GM08714 (cell line): Measurements from ENCODE around the gene IRX1.

Experiments
- H3K4me3 ChIP-seq: fragments of 200-500 bp; sonication (Bioruptor generic); 2 replicates; pipeline ENCODE4 v1.5.1; 2014; ENCODE audit warnings: mild to moderate bottlenecking, low read length, inconsistent platforms
- ZNF274 ChIP-seq: IDR thresholded peaks from 2 replicates; pipeline ENCODE4 v1.6.1; 2012; ENCODE audit warnings: mild to moderate bottlenecking, low read depth, low read length

Gene IRX1

DNA sequence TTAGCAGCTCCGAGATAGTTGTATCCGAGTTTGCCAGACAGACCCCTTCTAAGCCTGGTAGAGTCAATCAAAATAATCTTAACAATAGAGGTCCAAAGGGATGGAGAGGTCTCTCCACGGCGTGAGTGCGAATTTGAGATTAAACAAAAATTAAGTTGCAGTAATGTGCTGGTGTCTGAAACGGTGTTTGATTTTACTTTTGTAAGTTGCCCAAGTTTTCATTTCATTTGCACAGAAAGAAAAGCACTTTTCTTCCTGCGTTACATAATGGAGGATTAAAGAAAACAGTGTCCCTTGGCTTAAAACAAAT lies 1.2 kb downstream of the IRX1 start:
- no peak overlapping the region for H3K4me3 ChIP-seq
- TF ChIP-seq ZNF274, result no peak

DNA sequence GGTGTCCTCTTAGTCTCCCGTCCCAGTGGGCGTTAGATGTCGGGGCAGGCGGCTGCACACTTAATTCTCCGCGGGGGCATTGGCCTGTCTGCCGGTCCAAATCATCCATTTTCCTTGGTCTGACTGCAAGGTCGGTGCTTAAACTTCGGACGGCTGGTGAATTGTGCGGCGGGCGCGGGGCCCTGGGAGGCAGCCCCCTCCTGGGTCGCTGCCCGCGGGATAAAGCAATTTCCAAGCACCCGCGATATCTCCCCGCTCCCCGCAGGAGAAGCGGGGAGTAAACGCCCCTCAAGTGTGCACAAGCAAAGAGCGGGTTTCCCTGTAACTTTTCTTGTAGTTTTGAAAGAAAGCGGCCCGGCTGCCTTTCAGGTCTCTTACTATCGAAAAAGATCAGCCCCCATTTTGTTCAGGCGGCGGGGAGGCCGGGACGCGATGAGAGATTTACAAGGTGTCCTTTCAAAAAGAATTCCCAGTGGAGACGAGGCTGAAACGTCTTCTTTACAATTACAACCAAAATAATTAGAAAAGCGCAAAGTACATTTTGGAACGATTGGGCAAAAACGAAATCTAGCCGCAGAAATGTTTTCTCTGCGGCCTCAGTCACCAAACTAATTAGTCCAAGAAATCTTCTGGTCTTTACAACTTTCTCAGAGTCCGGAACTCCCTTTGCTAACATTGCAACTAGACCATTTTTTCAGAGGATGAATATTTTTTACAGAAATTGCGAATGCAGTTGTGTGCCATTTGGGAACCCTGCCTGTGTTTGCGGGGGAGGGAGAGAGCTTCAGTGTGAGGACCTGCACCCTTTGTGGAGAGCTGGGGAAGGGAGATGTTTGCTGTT lies 1.8 kb downstream of the IRX1 start:
- no peak overlapping the region for H3K4me3 ChIP-seq
- no peak for TF ChIP-seq ZNF274

DNA sequence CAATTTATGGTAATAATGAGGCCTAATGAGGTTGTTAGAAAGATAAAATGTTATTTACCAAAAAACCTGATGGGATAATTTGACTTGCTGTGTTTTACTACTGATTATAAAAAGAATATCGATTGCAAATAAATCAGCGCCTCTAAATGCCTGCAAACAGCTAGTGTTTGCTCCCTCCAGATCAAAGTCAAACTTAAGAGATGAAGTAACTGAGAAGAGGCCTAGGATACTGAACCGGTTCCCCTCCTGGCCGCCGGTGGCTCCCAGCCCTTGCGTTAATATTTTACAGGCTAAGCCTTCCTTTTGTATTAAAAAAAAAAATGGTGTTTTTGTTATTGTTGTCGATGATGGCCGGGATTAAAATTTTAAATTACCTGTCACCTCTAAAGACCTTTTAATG lies 2.6 kb downstream of the IRX1 start:
- no peak overlapping the region for H3K4me3 ChIP-seq
- no peak for TF ChIP-seq ZNF274

DNA sequence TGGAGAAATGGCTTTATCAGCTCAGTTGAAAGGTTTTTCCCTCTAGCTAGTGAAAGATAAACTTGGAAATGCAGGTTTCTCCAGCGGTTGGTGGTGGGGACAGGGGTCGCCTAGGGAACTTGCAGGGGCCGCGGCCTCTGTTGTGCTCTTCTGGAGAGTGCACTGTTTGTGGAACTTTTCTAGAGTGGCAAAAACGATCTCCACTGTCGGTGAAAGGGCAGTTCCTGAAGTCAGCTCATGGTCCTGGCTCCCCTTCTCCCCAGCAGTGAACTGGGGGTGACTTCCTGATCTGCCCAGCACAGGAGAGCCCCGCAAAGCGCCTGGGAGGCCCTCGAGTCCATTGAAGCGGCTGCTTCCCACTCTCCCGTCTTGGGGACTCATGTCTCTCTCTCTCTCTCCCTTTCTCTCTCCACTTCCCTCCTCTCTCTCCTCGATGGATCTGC lies 3.2 kb downstream of the IRX1 start:
- no peak overlapping the region for H3K4me3 ChIP-seq
- TF ChIP-seq ZNF274, result no peak

DNA sequence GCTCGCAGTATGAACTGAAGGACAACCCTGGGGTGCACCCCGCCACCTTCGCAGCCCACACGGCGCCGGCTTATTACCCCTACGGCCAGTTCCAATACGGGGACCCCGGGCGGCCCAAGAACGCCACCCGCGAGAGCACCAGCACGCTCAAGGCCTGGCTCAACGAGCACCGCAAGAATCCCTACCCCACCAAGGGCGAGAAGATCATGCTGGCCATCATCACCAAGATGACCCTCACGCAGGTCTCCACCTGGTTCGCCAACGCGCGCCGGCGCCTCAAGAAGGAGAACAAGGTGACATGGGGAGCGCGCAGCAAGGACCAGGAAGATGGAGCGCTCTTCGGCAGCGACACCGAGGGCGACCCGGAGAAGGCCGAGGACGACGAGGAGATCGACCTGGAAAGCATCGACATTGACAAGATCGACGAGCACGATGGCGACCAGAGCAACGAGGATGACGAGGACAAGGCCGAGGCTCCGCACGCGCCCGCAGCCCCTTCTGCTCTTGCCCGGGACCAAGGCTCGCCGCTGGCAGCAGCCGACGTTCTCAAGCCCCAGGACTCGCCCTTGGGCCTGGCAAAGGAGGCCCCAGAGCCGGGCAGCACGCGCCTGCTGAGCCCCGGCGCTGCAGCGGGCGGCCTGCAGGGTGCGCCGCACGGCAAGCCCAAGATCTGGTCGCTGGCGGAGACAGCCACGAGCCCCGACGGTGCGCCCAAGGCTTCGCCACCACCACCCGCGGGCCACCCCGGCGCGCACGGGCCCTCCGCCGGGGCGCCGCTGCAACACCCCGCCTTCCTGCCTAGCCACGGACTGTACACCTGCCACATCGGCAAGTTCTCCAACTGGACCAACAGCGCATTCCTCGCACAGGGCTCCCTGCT lies 3.8 kb downstream of the IRX1 start:
- no peak overlapping the region for H3K4me3 ChIP-seq
- no peak for TF ChIP-seq ZNF274

DNA sequence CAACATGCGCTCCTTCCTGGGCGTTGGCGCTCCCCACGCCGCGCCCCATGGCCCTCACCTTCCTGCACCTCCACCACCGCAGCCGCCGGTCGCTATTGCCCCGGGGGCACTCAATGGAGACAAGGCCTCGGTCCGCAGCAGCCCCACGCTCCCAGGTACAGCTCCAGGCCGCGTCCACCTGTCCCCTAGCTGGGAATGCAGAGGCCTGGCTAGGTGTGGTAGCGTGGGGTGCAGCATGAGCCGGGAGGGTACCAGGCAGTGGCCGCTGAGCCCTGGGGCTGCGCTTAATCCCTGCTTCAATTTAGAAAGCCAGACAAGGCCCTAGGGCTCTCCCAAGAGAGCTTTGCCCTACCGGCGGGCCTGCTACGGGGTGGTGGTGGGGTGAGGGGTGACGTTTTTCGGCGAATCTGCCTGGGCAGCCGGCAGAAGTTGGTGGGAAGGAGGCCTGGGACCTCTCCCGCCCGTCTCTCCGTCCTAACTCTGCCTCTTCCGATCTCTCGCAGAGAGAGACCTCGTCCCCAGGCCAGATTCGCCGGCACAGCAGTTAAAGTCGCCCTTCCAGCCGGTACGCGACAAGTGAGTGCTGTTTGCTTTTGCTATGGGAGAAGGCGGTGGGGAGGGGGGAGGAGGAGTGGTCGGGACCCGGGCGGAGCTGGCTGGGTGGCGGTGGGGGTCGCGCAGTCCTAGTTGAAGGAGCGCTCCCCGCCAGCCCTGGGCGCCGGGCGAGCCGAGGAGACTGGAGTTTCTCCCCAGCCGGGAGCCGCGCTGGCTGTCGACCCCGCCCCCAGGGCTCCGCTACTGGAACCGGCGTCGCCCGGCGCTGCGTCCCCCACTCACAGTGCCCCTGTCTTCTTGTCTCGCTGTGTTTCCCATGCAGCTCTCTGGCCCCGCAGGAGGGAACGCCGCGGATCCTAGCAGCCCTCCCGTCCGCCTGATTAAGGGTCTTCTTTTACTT lies 4.8 kb downstream of the IRX1 start:
- no peak overlapping the region for H3K4me3 ChIP-seq
- TF ChIP-seq ZNF274, result no peak

DNA sequence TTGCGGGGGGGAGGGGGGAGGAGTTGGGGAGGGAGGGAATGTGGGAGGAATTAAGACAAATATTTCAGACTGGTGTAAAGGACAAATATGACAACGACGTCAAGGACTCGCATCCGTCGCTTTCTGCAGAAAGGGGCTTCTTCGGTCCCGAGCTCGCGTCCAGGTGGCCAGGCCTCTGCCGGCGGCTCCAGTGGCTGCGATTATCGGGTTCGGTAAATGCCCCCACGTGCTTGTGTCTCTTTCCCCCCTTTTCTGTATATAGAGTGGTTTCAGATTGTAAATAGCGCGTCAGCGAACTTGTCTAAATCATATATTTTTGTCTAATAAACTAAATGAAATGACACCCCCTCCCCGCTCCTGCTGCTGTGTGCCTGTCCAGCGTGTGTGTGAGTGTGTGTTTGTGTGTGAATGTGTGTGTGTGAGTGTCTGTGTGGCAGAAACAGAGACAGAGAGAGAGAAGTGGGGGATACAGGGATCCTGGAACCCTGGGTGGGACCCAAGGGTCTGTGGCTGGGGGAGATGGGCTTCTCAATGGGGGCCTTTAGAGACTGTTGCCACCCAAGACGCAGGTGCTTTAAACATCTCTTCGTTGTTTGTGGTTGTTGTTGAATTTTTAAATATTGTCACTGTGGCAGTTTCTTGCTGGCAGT lies 5.6 kb downstream of the IRX1 start:
- no peak for TF ChIP-seq ZNF274
- no peak overlapping the region for H3K4me3 ChIP-seq

DNA sequence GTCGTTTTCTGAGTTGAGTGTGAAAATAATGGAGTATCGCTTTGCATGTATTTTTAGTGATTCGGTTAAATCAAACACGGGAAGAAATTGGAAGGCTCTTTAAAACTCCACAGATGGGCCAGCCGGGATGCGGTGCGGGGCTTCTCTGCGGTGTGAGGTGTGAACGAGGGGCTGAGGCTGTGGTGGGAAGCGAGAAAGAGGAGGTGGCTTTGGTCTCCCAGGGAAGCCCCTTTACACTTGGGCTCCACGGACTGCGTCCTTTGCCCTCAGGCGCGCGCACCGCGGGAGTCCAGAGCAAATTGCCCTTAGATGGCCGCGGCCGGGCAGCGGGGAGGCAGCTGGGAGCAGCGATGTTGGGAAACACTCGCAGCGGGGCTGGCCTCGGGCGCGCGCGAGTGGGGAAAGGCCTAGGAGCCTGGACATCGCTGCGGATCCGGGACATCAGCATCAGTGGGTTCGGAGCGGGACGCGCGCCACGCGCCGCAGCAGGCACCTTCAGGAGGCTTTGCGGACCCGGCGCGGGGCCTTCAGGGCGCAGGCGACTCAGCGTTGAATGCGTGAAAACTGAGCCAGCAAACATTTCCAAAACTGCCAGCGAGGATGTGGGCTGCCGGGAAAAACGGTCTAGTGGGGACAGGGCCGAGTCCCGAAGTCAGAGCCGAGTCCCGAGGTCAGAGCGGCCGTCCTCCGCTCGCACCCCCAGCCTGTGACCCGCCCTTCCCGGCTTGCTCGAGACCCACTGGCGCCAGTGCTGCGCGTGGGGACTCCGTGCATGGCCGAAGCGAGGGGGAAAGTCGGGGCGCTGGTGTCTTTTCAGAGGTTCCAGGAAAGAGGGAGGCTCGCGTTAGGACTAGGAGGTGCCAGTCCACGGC lies 6.5 kb downstream of the IRX1 start:
- no peak overlapping the region for H3K4me3 ChIP-seq
- TF ChIP-seq ZNF274, result no peak

DNA sequence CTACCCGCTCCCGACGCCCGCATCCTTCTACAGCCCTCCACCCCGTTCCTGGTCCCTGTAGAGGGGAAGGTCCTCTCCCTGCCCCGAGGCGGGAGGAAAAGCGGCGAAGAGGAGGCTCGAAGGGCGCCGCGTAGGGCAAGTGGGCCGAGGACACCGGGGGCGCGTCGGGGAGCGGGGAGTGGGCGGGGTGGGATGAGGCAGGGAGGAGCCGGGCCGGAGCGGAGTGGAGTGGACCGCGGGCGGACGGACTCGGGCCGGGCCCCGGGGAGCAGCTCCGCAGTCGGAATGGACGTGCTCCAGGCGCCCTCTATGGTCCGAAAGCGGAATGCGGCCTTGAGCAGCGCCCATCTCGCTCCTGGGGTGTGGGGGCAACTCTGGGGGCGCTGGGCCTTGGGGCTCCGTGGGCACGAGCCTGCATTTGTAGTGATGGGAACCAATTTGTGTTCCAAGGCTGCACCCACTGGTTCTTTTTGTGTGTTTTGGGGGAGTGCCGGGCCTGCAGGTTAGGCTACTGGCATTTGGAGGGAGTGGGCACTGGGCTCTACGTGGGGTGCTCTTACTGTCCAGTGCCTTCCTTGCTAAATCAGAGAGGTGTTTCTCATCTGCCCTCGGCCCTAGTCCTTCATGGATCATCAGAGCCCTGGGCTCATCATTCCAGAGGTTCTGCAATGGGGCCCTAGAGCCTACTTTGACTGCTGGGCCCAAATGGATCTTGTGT lies 7.3 kb downstream of the IRX1 start:
- TF ChIP-seq ZNF274, result no peak
- H3K4me3 ChIP-seq, result no peak overlapping the region

DNA sequence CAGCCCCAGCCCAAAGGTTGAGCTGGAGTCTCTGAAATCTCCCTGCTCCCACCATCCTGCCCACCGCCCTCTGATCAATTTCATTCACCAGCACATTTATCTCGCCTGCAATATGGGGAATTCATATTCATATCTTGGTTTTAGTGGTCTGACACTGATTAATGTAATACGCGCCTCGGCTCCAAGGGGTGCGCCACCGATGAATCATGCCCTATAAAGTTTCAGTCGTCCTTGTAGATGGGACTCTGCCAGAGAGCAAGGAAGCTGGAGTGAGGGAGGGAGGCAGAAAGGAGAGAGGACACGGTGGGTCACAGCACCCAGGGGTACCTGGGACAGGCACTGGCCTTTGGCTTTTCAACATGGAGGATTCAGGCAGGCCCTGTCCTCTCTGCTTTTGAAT lies 8.9 kb downstream of the IRX1 start:
- no peak overlapping the region for H3K4me3 ChIP-seq
- no peak for TF ChIP-seq ZNF274

DNA sequence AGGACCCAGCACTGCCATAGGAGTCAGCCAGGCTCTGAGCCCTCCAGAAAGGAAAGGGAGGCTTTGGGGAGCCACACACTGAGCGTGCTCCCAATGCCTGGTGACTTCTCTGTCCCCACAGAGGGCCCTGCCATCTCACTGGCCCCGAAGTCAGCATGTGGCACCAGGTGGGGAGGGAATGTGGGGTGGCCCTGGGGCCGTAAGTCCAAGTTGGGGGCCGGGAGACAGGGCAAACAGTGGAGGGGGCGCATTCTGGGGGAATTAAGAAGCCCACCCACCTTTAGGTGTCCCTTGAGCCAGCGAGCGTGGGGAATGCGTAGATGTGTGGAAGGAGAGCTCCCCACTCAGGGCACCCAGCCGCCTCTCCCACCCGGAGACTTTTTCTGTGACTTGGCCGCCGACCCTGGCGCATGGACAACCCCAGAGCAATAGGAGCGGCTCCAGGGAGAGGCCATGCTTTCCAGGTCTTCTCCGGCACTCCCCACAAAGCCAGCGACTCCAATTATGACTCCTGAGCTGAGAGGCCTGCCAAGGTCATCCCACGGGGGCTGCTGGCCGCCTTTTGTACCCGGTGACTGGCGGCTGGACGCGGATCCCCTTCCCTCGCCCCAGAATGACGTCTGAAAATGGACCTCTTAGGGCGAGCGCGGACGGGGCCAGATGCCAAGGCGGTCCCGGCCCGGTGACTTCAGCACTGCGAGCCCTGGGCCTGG lies 9.8 kb downstream of the IRX1 start:
- no peak for TF ChIP-seq ZNF274
- no peak overlapping the region for H3K4me3 ChIP-seq
